Neutrophil (primary cell): ENCODE data around the gene QKI.

Source experiments
- H3K27ac ChIP-seq: fragments of 200-600 bp; sonication (generic); 2 replicates; pipeline ENCODE4 v1.5.1; 2016; ENCODE audit warnings: mild to moderate bottlenecking, moderate library complexity
- H3K27me3 ChIP-seq: fragments of 200-600 bp; sonication (generic); 2 replicates; pipeline ENCODE4 v1.6.0; 2016; ENCODE audit warnings: mild to moderate bottlenecking
- H3K36me3 ChIP-seq: fragments of 200-600 bp; sonication (generic); 2 replicates; pipeline ENCODE4 v1.5.1; 2017
- H3K4me1 ChIP-seq, 2 experiments: fragments of 200-600 bp in 1 of 2; sonication (generic) in 1 of 2; 1 replicate in 1 of 2; 2 replicates in 1 of 2; pipeline versions ENCODE4 v1.5.1 to v1.6.1; 2013 to 2016; ENCODE audit warnings: low read depth in 1 of 2, low read length in 1 of 2, mild to moderate bottlenecking in 1 of 2, moderate library complexity in 1 of 2; ENCODE audit not compliant: control insufficient read depth in 1 of 2, insufficient read depth in 1 of 2
- H3K4me3 ChIP-seq, 2 experiments: fragments of 200-600 bp in 1 of 2; sonication (generic) in 1 of 2; 1 replicate in 1 of 2; 2 replicates in 1 of 2; pipeline ENCODE4 v1.5.1; 2013 to 2016; ENCODE audit warnings: low read depth in 1 of 2, low read length in 1 of 2, mild to moderate bottlenecking in 1 of 2, moderate library complexity in 1 of 2
- H3K9me3 ChIP-seq: fragments of 200-600 bp; sonication (generic); 2 replicates; pipeline ENCODE4 v1.5.1; 2016
- CTCF ChIP-seq: fragments of 200-600 bp; sonication (generic); IDR thresholded peaks from 2 replicates; pipeline ENCODE4 v1.5.1; 2016; ENCODE audit warnings: antibody characterized with exemption

Gene QKI

GRCh38 chr6:163393923-163394322, 20.6 kb upstream of the QKI start:
- Histone ChIP-seq H3K27ac (no peak overlapping the region), H3K4me3 (no peak overlapping the region), H3K4me1 (peaks cover 37 to 44% of the 10 kb centered on the region in 2 experiments), H3K27me3 (no peaks in the 10 kb centered on the region), H3K36me3 (no peaks in the 10 kb centered on the region), H3K9me3 (no peaks in the 10 kb centered on the region)
- no peak for TF ChIP-seq CTCF

- H3K4me3 ChIP-seq = no peak overlapping the region
- H3K27me3 ChIP-seq = no peaks in the 10 kb centered on the region
- H3K27ac ChIP-seq = no peak overlapping the region
- peaks cover 31 to 38% of the 10 kb centered on the region in 2 experiments for H3K4me1 ChIP-seq
- no peak for TF ChIP-seq CTCF
- no peaks in the 10 kb centered on the region for H3K36me3 ChIP-seq
- H3K9me3 ChIP-seq = no peaks in the 10 kb centered on the region
Observed at GRCh38 chr6:163394659-163395058, 19.9 kb upstream of the QKI start.

GRCh38 chr6:163395122-163395830, 19.2 kb upstream of the QKI start:
- Histone ChIP-seq H3K36me3 (no peaks in the 10 kb centered on the region), H3K9me3 (no peaks in the 10 kb centered on the region), H3K27me3 (no peaks in the 10 kb centered on the region), H3K4me1 (peaks cover 25 to 31% of the 10 kb centered on the region in 2 experiments), H3K4me3 (no peak overlapping the region), H3K27ac (no peak overlapping the region)
- TF ChIP-seq CTCF = no peak

GRCh38 chr6:163395831-163396185, 18.7 kb upstream of the QKI start:
- peaks cover 19 to 26% of the 10 kb centered on the region in 2 experiments for H3K4me1 ChIP-seq
- no peaks in the 10 kb centered on the region for H3K27me3 ChIP-seq
- H3K27ac ChIP-seq = no peak overlapping the region
- no peaks in the 10 kb centered on the region for H3K9me3 ChIP-seq
- TF ChIP-seq CTCF = no peak
- no peaks in the 10 kb centered on the region for H3K36me3 ChIP-seq
- H3K4me3 ChIP-seq = no peak overlapping the region

GRCh38 chr6:163397326-163397725, 17.2 kb upstream of the QKI start:
- H3K36me3 ChIP-seq = no peaks in the 10 kb centered on the region
- TF ChIP-seq CTCF = no peak
- H3K4me3 ChIP-seq = no peak overlapping the region
- no peaks in the 10 kb centered on the region for H3K27me3 ChIP-seq
- peaks cover 14 to 18% of the 10 kb centered on the region in 2 experiments for H3K4me1 ChIP-seq
- no peak overlapping the region for H3K27ac ChIP-seq
- no peaks in the 10 kb centered on the region for H3K9me3 ChIP-seq
